NK-92 (cell line): ENCODE data around the gene TBC1D22A.

Experiments
- DNase-seq: peaks from one replicate; lab custom pipeline; 2025; ENCODE audit not compliant: unreplicated experiment; lab: John Stamatoyannopoulos, UW

Gene TBC1D22A

DNA sequence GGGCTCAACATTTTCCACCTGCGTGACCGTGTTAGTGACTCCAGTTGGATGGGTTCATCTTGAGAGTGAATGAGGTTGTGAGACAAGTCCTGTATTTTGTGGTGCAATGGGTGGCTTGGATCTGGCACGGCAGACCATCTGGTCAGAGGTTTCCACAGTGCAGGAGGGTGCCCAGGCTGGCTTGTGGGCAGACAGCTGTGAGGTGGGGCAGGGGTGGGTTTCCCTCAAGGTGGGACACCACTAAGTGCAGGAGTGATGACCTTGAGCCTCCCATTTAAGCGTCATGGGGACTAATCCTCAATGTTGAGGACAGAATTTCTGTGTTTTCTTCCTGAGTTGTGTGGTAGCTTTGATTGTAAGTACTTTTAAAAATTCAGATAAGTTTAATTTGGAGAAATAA is 220.6 kb downstream of the TBC1D22A start:
- no peak for DNase-seq

DNA sequence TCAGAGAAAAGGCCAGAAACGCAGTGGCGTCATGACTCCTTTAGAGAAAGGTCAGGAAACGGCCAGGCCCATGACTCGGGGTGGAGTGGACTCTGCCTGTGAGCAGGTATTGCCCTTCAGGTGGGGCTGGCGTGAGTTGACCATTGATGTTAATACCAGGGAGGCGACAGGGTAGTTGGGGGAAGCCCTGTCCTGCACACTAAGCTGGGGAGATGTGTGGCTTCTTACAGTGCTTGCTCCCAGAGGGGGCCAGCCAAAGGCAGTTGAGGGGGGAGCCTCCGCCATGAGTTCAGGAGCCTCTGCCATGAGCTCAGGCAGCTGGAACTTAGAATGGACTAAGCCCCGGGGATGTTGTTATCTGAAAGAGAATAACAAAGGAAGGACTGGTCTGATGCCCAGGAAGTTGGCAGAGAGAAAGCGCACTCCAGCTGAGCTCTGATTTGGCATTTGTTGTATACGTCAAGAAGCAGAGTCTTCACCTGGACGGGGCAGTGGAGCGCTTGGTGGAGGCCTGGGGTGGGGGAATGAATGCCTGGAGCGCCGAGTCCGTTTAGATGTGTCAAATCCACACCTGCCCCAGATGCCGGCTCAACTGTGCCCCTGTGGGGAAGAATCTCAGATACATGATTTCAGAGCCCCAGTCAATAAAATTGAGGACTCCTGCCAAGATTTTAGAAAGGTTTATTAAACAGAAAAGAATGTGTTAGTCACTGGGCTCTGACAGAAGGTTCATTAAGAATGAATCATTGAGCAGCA is 222.5 kb downstream of the TBC1D22A start:
- no peak for DNase-seq

DNA sequence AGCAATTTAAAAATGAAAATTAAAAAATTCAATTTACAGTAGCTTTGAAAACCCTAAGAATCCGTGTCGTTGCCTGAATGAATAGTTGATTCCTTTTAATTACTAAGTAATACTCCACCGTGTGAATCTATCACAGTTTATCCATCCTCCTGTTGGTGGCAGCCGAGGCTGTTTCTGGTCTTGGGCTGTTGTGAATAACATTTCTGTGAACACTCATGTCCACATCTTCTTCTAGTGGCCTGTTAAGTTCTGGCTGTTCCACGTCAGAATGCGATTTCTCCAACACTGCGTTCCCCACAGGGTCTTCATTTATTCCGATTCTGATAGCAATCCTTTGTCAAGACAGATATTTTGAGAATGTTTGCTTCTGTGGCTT is 223.0 kb downstream of the TBC1D22A start:
- no peak for DNase-seq

DNA sequence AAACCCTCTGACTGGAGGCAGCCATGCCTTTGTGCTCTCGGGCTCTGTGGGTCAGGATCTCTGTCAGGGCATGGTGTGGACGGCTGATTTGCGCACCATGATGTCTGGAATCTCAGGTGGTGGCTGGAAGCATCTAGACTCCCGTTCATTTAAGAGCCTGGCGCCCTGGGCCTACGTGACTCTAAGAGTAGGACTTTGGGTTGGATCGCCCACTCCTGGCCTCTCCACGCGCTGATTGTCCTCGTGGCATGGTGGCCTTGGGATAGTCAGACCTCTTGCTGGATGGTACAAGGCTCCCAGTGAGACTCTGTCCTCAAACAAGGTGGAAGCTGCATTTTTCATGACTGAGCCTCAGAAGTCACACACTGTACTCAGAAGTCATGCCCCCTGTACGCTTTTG is 224.3 kb downstream of the TBC1D22A start:
- no peak for DNase-seq

DNA sequence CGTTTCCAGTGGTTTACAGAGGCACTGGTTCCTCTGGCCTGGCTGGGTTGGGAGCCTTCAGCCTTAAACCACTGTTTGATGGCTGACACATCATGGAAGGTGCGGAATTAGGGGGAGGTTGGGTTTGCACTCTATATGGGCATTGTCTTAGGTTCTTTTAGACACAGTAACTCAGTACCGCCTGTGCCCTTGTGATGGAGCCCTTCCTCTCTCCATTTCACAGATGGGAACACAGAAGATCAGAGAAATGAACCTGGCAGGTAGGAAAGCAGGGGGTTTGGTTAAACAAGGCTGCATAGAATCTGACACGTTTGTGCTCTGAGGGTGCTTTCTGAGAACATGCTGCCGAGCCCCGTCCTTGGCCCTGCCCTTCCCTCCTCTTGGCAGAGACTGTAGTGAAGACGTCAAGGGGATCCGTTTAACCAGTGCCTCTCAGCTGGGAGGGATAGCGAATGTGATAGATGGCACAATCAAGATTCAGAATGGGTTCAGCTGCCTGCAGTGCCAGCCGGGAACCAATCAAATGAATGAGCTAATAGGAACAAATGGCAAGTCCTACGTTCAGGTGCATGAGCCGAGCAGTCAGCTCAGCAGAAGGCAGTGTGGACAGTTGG is 228.6 kb downstream of the TBC1D22A start:
- DNase-seq: no peak

DNA sequence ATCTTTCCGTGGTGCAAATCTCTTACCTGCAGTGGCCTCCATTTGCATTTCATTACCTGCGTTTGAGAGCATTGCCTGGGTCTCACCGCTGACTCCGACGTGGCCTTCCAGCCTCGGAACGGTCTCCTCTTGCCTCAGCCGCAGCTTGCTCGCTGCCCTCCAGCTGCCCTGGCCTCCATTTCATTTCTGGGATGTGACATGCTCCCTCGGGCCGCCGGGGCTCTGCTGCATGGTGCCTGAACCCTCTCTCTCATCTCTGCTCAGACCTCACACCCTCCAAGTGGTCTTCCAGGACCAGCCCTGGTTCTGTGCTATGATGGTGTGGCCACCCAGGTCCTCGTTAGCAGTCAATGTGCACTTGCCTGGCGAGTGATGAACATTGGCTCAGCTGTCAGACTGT is 229.2 kb downstream of the TBC1D22A start:
- DNase-seq: no peak

DNA sequence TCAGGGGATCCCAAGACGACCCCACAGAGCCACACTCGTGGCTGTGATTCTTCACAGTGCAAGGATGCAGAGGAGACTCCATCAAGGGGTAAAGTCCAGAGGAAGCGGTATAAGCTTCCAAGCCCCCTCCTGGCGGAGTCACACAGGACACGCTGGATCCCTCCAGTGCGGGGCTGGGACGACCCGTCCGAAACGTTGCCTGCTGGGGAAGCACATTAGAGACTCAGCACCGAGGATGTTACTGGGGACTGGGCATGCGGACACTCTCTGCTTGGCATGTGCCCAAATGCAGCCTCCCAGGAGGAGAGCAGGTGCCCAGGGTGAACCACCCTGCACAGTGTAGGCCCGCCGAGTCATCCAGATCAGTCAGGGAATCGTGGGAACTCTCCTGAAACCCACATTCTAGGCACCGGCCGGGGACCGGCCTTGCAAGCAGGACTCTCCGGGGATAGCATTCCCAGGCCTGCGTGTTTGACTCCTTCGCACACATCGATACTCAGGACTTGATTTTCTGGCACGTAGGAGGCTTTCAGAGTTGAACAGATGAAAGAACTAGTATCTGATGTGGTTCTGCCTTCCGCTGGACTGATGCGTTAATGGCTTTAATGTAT is 229.8 kb downstream of the TBC1D22A start:
- no peak for DNase-seq

DNA sequence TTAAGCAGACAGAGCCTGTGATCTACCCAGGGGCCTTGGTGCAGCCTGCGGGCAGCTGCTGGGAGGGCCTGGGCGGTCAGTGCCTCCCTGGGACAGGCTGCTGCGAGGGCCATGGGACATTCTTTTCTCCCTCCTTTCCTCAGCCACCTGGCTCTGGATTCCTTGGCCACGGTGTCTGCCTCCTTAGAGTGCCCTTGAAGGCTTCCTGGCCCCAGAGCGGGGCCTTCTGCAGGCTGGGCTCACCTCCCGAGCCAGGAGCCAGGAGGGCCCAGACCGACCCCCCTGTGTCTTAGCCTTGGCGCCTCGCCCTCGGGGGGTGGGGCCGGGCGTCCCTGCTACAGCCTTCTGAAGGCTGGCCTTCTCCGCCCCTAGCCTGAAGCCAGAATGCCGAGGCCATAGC is 231.2 kb downstream of the TBC1D22A start:
- DNase-seq: no peak

DNA sequence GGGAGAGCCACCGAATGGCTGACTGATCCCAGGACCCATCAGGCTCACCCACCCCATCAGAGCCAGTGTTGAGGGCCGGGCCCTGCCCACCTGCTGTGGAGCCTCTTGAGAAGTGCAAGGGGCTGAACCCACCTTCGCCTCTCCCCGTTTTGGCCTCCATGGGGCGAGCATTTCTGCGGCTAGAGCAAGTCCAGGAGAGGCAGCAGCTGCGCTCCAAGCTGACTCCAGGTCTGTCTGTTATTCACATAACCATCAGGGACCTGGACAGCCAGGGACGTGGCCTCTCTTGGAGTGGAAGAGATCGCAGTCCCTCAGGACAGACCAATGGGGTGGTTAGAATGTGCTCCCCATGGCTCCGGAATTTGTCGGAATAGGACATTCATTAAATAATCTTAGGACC is 231.8 kb downstream of the TBC1D22A start:
- no peak for DNase-seq

DNA sequence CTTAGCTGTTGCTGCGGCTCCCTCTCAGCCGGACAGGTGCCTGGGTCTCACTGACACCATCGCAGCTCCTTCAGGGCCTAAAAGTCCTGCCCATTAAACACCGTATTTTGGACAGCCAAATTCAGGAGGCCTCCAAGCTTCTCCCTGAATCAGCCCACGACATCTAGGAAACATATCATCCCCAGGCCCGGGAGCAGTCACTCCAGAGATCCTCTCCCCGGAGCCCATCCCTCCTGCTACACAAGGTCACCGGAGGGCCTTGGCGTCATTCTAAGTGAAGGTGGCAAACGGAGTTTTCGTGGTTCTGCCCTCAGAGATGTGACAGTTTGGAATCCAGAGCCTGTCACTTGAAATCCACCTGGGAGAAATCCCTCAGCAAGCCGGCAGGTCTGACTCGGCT is 232.5 kb downstream of the TBC1D22A start:
- DNase-seq: no peak

DNA sequence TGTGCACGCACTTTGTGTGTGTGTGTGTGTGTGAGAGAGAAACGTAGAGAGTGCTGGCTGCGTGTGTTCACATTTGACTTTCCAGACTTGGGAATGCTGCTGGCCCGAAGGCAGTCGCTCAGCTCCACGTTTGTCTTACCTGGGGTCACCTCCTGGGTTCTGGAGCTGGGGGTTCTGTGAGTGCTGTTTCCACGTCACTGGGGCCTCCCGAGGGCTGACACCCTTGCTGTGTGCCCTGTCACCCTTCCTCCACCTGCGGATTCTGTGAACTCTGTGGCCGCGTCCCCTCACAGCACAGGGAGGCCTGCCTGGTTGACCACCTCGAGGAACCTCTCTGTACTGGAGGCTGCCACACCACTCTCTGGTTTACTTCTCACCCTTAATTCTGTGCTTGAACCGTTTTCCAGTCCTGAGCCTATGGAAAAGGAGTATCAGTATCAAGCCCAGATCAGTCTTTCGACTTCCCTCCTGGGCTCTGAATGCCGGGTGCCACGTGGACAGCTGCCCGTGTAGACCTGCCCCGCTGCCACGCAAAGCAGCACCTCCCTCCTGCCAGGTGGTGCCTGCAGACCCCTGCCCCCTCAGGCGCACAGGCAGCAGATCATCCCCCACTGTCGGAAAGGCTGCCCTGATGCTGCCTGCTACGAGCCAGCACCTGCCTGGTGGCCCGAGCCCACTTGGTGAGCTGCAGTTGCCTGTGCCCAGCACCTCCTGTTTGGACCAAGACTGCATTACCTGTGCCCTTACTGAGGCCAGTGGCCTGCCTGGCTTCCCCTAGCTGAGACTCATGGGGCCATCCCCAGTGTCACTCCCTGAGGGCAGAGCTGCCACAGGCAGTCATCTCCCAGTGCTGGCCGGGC is 233.3 kb downstream of the TBC1D22A start:
- DNase-seq: no peak

DNA sequence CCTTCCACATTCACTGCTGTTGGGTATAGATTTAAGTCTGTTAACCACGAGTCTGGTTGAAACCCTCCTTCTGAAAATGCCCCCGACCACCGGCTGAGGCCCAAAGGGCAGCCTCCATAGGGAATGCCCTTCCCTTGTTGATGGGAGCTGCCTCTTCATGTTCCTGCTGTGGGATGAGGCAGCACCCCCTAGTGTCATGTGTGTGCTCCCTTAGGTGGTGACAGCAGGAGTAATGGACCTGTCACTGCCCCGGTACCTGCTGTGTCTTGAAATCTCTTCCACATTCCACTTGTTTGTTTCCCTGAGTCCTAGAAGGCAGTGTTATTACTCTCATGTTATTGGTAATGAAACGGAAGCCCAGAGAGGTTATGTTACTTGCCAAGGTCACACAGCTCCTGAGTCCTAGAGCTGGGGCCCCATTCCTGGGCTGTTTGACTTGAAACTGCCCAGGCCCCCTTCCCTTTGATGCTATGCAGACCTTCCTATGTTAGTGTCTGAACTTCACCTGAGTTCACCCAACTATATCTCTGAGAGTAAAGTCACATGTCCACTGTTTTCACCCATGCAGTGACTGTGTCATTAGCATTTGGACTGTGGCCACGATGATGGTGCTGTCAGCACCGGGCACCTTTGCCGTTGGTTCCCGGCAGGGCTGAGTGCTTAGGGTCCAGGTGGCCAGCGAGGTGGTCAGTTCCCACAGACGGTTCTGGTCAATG is 234.3 kb downstream of the TBC1D22A start:
- no peak for DNase-seq

DNA sequence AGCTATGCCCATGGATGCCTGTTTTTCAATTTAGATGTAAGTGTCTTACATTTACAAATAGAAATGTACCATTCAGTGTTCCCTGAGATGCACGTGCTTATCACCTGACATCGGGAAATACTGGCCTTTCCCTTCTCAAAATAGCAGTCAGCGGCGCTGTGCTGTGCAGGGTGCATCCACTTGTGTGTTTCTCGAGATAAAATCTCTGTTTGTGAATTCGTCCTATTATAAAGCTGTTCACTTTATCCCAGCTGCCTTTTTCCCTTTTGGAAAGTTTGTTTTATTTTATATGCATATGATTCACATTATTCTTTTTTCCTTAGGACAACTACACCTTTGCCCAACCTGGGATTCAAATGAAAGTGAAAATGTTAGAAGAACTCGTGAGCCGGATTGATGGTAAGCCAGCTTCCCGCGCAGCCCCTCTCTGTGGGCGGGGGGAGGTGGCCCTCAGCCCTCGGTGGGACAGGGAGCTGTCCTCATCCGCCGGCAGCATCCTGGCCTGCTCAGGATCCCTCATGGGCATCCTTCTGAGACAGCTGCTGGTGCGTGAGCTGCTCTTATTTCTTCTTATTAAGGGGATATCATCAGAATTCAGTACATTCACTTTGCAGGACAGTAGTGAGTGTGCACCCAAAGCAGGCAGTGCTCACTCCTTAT is 235.0 kb downstream of the TBC1D22A start:
- DNase-seq: no peak

DNA sequence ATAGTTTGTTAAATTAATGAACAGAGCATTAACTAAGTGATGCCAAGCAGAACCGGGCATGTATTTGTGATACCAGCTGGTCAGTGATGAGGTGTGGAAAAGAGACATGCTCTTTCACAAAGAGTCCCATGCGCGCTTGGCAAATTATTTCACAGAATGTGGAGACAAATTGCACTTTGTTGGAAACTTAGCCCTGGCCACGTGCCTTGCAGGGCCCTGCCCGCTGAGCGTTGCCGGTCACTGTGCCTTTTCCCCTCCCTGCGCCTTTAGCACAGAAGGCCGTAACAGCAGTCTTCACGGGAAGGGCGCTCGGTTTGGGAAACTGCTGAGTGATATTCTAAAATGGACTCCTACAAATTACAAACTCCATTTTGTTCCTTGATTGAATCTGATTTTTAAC is 235.9 kb downstream of the TBC1D22A start:
- DNase-seq: no peak

DNA sequence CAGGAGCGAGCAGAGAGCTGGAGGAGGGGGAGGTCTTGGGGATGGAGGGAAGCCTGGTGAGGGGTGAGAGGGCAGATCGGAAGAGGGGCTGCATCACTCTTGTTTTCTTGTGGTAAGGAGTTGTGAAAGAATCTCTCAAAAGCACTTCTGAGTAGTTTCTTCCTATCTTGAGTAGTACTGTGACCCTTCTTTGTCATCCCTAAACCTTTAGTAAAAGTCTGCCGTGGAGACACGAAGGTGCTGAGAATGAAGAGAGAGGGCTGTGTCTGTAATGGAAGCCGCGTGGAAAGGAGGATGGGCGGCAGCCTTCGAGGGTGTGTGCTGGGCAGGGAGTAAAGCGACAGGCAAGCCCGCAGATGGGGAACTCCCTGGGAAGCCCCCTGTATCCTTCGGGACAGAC is 237.8 kb downstream of the TBC1D22A start:
- DNase-seq: no peak

DNA sequence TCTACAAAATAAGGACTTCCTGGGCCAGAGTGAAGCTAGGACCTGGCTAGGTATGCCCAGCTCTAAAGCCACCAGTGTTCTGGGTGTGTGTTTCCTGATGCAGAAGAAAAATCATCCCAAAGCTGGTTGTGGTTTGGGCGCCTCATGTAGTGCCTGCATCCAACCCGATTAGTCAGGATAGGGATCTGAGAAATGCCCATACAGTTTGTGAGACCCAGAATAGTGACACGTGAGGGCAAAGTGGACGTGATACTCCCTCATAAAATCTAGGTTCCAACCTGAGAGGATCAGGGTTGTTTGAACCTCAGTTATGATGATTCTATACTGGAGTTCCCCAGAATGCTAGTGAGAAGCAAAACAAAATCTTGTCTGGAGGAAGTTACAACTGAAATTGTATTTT is 238.4 kb downstream of the TBC1D22A start:
- no peak for DNase-seq

DNA sequence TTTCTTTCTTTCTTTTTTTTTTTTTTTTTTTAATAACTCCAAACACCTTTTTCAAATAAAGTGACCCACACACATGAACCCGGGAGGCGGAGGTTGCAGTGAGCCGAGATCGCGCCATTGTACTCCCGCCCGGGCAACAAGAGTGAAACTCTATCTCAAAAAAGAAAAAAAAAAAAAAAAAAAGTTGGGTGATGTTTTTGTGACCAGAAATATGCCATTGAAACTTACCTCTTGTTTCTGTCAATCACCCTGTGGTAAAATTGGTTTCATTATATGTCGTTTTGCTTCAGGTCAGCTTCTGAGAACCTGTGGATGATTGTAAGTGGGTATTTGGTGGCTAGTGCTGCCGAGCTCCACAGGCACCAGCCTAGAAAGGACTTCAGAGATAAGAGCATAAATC is 238.8 kb downstream of the TBC1D22A start:
- DNase-seq: no peak

DNA sequence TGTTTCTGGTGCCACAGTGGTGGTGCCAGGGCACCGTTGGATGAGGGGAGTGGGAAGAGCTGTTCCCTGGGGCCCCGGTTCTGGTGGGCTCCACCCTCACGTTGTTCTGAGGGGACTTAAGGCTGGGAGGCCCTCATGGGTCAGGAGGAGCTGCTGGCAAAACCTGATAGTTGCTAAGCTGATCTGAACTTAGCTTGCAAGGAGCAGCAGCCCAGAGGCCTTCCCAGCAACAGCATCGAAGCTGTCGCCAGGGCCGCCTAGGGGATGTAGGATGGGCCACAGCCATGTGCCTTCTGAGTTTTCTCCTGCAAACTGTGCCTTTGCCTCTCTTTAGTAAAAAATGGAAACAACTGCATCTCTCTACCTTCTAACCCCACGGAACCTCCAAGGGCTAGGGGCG is 240.2 kb downstream of the TBC1D22A start:
- DNase-seq: no peak

DNA sequence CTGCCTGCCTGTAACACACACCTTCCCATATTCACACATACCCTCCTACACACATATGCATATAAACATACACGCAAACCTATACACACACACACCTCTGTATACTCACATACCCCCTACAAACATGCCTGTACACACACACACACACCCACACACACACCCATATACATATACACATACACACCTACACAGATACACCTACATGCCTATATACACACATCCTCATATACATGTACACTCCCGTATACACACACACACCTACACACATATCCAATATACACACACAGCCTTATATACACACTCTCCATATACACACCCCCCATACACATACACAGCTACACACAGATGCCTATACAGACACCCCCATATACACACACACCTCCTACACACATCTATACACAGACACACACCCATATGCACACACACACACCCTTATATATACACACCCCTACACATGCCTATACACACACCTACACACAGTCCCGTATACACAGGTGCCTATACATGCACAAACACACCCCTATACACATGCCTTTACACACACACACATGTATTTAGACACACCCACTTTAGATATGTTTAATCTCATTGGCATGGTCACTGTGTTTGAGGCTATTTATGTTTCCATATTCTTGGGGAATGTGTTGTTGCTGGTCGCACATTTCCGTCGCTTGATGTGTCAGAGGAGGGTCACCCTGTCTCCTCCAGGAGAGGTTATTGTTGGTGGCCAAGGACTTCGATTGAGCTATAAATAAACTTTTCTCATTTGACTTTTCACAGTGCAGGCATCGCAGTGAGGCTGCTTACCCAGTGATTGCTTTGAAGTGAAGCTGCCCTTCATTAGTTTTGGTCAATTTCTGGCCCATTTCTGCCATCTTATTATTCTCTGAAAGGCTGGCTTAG is 243.3 kb downstream of the TBC1D22A start:
- no peak for DNase-seq
